Stimulated activated memory B cell treated with anti-CD40 and anti-IgM and Interleukin-4, amounts not matched to agents 10 μg/mL and 1 μg/mL and 100 μg/mL, for 72 hours (primary cell): ENCODE measurements around the gene SYT15.

Experiments used
- ATAC-seq: fragments of 150-1000 bp; cut with Tn5 transposase; 2 replicates; pipeline ENCODE4 v1.10.0; 2021
- H3K27ac Mint-ChIP-seq: one replicate; pipeline ENCODE4 v1.8.0; 2022; ENCODE audit warnings: mild to moderate bottlenecking, mixed read lengths
- H3K27me3 Mint-ChIP-seq: one replicate; pipeline ENCODE4 v1.8.0; 2022; ENCODE audit warnings: mixed read lengths
- H3K36me3 Mint-ChIP-seq: one replicate; pipeline ENCODE4 v1.8.0; 2022; ENCODE audit warnings: mixed read lengths
- H3K4me1 Mint-ChIP-seq: one replicate; pipeline ENCODE4 v1.8.0; 2022; ENCODE audit warnings: mixed read lengths
- H3K4me3 Mint-ChIP-seq: one replicate; pipeline ENCODE4 v1.8.0; 2022; ENCODE audit warnings: mild to moderate bottlenecking, moderate library complexity, mixed read lengths
- H3K9me3 Mint-ChIP-seq: one replicate; pipeline ENCODE4 v1.8.0; 2022; ENCODE audit warnings: mixed read lengths

Gene SYT15

GRCh38 chr10:46541735-46542566 lies 37.0 kb upstream of the SYT15 start:
- H3K4me1 Mint-ChIP-seq: peaks cover 6% of the 10 kb centered on the region
- no peak overlapping the region for H3K27ac Mint-ChIP-seq
- H3K27me3 Mint-ChIP-seq: peaks cover 11% of the 10 kb centered on the region
- no peaks in the 10 kb centered on the region for H3K9me3 Mint-ChIP-seq
- H3K36me3 Mint-ChIP-seq: no peaks in the 10 kb centered on the region
- no peak for ATAC-seq
- H3K4me3 Mint-ChIP-seq: no peak overlapping the region

GRCh38 chr10:46542567-46543465 lies 36.1 kb upstream of the SYT15 start:
- Mint-ChIP-seq H3K36me3 (no peaks in the 10 kb centered on the region), H3K4me3 (no peak overlapping the region), H3K27me3 (peaks cover 11% of the 10 kb centered on the region), H3K4me1 (peaks cover 6% of the 10 kb centered on the region), H3K27ac (no peak overlapping the region), H3K9me3 (no peaks in the 10 kb centered on the region)
- ATAC-seq: no peak

- Mint-ChIP-seq H3K4me3 (no peak overlapping the region), H3K36me3 (no peaks in the 10 kb centered on the region), H3K4me1 (peaks cover 6% of the 10 kb centered on the region), H3K9me3 (no peaks in the 10 kb centered on the region), H3K27ac (no peak overlapping the region), H3K27me3 (peaks cover 11% of the 10 kb centered on the region)
- no peak for ATAC-seq
These were observed 35.2 kb upstream of the SYT15 start for GRCh38 chr10:46543466-46544377.

GRCh38 chr10:46544989-46545791 lies 33.7 kb upstream of the SYT15 start:
- Mint-ChIP-seq H3K4me1 (peaks cover 5% of the 10 kb centered on the region), H3K4me3 (no peak overlapping the region), H3K27ac (no peak overlapping the region), H3K36me3 (no peaks in the 10 kb centered on the region), H3K27me3 (peaks cover 8% of the 10 kb centered on the region), H3K9me3 (no peaks in the 10 kb centered on the region)
- no peak for ATAC-seq

- ATAC-seq: no peak
- no peak overlapping the region for H3K27ac Mint-ChIP-seq
- peaks cover under 1% of the 10 kb centered on the region for H3K27me3 Mint-ChIP-seq
- no peaks in the 10 kb centered on the region for H3K36me3 Mint-ChIP-seq
- no peaks in the 10 kb centered on the region for H3K4me1 Mint-ChIP-seq
- H3K4me3 Mint-ChIP-seq: no peak overlapping the region
- H3K9me3 Mint-ChIP-seq: no peaks in the 10 kb centered on the region
These were observed 32.9 kb upstream of the SYT15 start for GRCh38 chr10:46545861-46546590.

DNA sequence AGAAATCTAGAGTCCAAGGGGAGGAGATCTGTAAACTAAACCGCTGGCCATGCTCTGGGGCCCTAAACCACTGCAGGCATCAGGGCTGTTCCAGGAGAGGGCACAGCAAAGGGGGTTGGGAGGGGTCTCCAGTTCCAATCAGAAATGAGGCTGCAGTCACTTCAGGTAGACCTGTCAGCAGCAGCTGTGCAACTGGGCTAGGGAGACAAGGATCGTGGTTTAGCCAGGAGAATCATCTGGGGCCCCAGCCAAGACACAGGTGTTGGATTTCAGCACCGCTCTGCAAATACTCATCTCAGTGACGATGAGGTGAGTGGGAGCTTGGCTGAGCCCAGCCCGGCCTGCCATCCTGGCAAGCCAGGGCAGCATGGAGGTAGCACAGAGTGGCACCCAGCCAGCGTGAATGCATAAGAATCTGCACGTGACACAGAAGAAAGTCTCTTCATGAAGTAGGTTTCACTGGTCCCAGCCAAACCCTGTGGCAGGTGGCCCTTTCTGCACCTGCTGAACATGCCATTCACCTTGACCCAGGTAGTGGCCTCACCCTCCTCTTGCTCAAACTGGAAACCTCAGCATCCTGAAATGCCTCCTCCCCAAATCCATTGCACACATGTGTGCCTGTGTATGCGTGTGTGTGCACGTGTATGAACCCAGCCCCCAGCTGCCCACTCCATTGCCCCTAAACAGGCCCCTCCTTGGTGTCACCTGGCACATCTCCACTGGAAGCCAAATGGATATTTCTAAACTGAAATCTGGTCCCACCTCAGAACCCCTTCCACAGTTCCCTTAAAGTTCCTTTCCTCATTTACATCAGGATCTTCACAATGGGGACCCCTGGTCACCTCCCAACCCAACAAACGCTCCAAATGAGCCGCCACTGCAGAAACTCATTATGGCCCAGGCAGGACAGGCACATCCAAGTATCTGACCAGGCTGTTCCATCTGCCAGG lies 32.1 kb upstream of the SYT15 start:
- H3K36me3 Mint-ChIP-seq: no peaks in the 10 kb centered on the region

DNA sequence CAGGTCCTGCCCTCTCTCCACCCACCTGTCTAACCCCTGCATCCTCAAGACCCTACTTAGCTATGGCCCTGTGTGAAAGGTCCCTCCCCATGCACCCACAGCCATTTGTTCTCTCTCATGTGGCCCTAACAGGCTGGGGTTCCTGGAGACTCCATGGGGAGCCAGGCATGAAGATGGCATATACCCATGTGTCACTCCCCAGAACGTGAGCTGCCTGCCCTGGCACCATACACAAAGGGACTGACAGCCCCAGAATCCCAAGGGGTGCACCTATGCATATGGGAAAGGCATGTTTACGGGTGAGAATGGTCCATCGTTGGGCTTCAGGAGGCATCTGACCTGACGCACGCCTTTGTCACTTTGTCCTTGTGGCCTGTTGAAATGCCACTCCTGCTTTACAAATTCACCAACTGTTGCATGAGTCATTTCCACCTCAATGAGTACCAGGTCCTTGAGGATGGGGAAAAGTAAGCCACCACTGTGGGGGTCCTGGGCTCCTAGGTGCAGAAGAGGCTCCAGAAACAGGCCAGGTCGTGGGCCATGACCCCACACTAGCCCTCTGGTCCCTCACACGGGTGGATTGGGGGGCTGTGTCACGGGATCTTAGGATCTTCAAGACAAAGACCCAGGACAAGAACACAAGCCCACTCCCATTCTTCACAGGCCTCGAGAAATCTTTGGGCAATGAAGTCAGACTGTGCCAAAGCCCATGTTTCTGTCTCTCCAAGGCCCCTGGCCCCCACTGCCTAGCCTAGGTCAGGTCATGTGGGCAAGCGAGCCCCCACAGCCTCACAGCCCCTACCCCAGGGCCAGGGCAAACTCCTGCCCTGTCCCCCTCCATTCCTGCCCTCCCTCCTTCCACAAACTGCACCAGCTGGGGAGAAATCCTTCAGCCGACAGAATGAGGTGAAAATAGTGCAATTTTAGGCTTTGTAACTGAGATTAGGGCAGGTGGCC lies 31.1 kb upstream of the SYT15 start:
- Mint-ChIP-seq H3K4me1 (no peaks in the 10 kb centered on the region), H3K36me3 (no peaks in the 10 kb centered on the region), H3K9me3 (no peaks in the 10 kb centered on the region), H3K4me3 (no peak overlapping the region), H3K27me3 (no peaks in the 10 kb centered on the region), H3K27ac (no peak overlapping the region)
- no peak for ATAC-seq

More for the DNA sequence above, 32.1 kb upstream of the SYT15 start:
- no peak for ATAC-seq
- Mint-ChIP-seq H3K4me3 (no peak overlapping the region), H3K27me3 (no peaks in the 10 kb centered on the region), H3K4me1 (no peaks in the 10 kb centered on the region), H3K27ac (no peak overlapping the region), H3K9me3 (no peaks in the 10 kb centered on the region)

DNA sequence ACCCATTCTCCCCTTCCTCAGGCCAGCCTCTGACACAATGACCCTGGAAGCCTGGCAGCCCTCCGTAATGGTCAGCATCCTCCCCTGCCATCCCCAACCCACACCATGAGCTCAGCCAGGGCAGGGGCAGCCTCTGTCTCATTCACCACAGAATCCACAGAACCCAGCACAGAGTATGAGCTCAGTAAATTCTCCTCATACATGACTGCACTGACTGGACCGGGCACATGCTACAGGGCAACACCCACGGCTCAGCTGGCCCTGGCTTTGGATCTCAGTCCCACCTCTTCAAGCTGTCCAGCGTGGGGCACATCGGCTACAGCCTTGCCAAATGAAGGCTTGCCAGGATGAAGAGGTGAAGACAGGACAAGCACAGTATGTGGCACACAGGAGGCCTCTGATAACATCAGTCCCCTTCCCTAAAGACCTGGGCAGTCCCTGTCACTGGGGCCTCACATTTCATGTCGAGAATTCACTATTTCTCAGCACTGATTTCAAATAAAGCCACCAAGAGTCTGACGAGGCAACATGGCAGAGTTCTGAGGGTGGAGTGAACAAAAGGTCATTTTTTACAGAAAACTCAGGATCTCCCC lies 30.3 kb upstream of the SYT15 start:
- Mint-ChIP-seq H3K27me3 (no peaks in the 10 kb centered on the region), H3K36me3 (no peaks in the 10 kb centered on the region), H3K9me3 (no peaks in the 10 kb centered on the region), H3K4me1 (no peaks in the 10 kb centered on the region), H3K4me3 (no peak overlapping the region), H3K27ac (no peak overlapping the region)
- ATAC-seq: no peak

DNA sequence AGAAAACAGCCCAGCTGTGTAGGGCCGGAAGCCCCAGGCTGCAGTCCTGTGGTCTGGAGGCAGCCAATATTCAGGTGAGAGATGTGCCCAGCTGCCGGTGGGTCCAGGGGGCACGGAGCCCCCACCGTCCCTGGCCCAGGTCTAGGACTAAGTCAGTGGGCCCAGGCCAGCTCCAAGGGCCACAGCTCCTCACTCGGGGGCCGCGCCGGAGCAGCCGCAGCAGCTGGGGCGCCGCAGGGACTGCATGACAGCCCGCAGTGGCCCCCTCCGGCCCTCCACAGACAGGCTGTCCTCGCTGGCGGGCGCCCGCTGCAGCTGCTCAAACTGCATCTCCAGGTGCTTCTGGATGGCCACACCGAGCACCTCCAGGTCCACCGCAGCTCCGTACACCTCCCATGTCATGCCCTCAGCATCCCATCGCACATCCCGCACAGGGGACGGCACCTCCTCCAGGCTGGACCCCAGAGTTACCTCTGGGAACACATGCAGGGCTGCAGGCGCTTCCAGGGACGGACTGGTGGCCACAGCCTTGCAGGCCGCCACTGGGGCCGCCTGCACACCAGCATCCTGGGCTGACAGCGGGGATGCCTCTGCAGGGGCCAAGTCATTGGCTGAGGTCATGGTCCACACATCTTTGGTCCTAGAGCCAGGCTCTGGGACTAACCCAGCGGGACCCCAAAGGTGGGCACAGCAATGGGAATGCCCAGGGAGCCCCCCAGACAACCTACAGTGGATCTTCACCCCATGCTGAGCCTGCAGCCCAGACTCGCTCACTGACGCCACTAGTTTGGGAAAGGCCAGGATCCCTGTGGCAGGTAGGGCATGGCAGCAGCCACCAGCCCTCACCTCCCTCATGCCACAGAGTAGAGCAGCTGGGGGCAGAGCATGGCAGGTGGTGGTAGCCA lies 29.5 kb upstream of the SYT15 start:
- Mint-ChIP-seq H3K27me3 (no peaks in the 10 kb centered on the region), H3K4me1 (no peaks in the 10 kb centered on the region), H3K27ac (no peak overlapping the region), H3K36me3 (no peaks in the 10 kb centered on the region), H3K9me3 (no peaks in the 10 kb centered on the region), H3K4me3 (no peak overlapping the region)
- no peak for ATAC-seq

DNA sequence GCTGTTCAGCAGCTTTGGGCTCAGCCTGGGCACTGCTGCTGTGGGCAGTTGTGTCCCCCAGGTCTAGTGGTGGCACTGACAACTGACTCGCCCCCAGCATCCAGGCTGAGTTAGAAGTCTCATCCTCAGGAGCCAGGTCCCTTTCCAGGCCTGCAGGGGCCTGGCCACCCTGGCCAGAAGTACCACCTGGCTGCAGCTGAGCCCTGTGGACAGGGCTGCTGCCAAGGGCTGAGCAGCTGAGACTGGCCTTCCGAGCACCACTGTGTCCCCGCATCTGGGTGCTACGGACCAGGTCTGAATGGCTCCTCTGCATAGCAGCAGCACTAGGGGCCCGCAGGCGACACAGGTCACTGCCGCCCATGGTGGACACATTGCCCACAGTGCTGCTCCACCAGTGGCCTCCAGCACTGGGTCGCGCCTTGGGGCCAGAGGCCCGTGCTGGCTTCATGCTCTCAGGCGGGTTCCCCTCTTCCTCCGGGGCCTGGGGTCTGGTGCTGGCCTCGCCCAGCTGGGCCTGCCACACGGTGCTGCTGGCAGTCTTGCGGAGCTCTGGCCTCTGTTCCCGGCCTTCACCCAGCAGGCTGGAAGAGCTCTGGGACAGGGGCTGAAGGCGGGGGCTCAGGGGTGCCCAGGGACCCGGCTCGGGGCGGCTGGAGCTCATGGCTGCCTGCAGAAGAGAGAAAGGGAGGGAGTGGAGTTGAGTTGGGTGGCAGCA lies 28.7 kb upstream of the SYT15 start:
- H3K4me3 Mint-ChIP-seq: no peak overlapping the region
- H3K36me3 Mint-ChIP-seq: no peaks in the 10 kb centered on the region
- H3K27ac Mint-ChIP-seq: no peak overlapping the region
- no peaks in the 10 kb centered on the region for H3K27me3 Mint-ChIP-seq
- H3K4me1 Mint-ChIP-seq: no peaks in the 10 kb centered on the region
- H3K9me3 Mint-ChIP-seq: no peaks in the 10 kb centered on the region
- no peak for ATAC-seq
